Hepatocyte (in vitro differentiated cells): ENCODE measurements around the gene ZNF710. TPM values are rescaled to one million over a fixed set of nuclear protein-coding genes. Genes with fewer than 3 reads are reported as not detected.

Experiments used
- DNase-seq: peaks from one replicate; pipeline ENCODE4 v3.0.0-alpha.2; 2016; ENCODE audit warnings: low spot score
- H2AFZ ChIP-seq: fragments of 200-600 bp; sonication (generic); 2 replicates; pipeline ENCODE4 v1.6.0; 2016; ENCODE audit warnings: antibody characterized with exemption, mild to moderate bottlenecking
- H3K27ac ChIP-seq: fragments of 200-600 bp; sonication (generic); 2 replicates; pipeline ENCODE4 v1.5.1; 2016; ENCODE audit warnings: mild to moderate bottlenecking
- H3K27me3 ChIP-seq: fragments of 200-600 bp; sonication (generic); 2 replicates; pipeline ENCODE4 v1.6.1; 2016
- H3K36me3 ChIP-seq: fragments of 200-600 bp; sonication (generic); replicated peaks from 2 replicates; pipeline ENCODE4 v1.5.1; 2016; ENCODE audit warnings: low read depth; ENCODE audit not compliant: insufficient read depth
- H3K4me1 ChIP-seq: fragments of 200-600 bp; sonication (generic); 2 replicates; pipeline ENCODE4 v1.5.1; 2016; ENCODE audit warnings: mild to moderate bottlenecking, moderate library complexity; ENCODE audit not compliant: insufficient read depth
- H3K4me2 ChIP-seq: fragments of 200-600 bp; sonication (generic); 2 replicates; pipeline ENCODE4 v1.6.0; 2016
- H3K4me3 ChIP-seq: fragments of 200-600 bp; sonication (generic); 2 replicates; pipeline ENCODE4 v1.5.1; 2016; ENCODE audit warnings: mild to moderate bottlenecking
- H3K79me2 ChIP-seq: fragments of 200-600 bp; sonication (generic); 2 replicates; pipeline ENCODE4 v1.6.0; 2017; ENCODE audit warnings: mild to moderate bottlenecking
- H3K9me2 ChIP-seq: fragments of 200-600 bp; sonication (generic); replicated peaks from 2 replicates; pipeline ENCODE4 v1.6.0; 2017; ENCODE audit warnings: mild to moderate bottlenecking; ENCODE audit not compliant: insufficient read depth
- H3K9me3 ChIP-seq: fragments of 200-600 bp; sonication (generic); 2 replicates; pipeline ENCODE4 v1.5.1; 2016; ENCODE audit warnings: low read depth, mild to moderate bottlenecking
- H4K20me1 ChIP-seq: fragments of 200-600 bp; sonication (generic); 2 replicates; pipeline ENCODE4 v1.6.0; 2016; ENCODE audit warnings: mild to moderate bottlenecking; ENCODE audit not compliant: insufficient read depth, poor library complexity, severe bottlenecking
- EZH2 ChIP-seq: fragments of 200-600 bp; sonication (generic); IDR thresholded peaks from 2 replicates; pipeline ENCODE4 v1.6.1; 2016; ENCODE audit warnings: antibody characterized with exemption, mild to moderate bottlenecking, borderline replicate concordance
- EZH2phosphoT487 ChIP-seq: fragments of 200-600 bp; sonication (generic); IDR thresholded peaks from one replicate; pipeline ENCODE4 v1.6.1; 2018; ENCODE audit warnings: antibody characterized with exemption, mild to moderate bottlenecking, low read depth, moderate library complexity; ENCODE audit not compliant: unreplicated experiment, severe bottlenecking
- WGBS: methylation state at CpG from one replicate; pipeline ENCODE4 v1.1.6; 2016; ENCODE audit warnings: low lambda C conversion rate; ENCODE audit errors: missing lambda C conversion rate; 5-methylcytosine and 5-hydroxymethylcytosine counted together
- polyA plus RNA-seq: library from polyadenylated mRNA; unstranded; fragments of >200 nt; fragmentation: Nextera tagmentation; extraction: Ambion mirVana; gene quantifications from 2 replicates; pipeline ENCODE4 v1.2.1, GENCODE V29; 2016
- total RNA-seq: library from RNA; depleted of rRNA; stranded (reverse); fragments of >200 nt; gene quantifications from 2 replicates; pipeline ENCODE4 v1.2.3, GENCODE V29; 2014
- TF ChIP-seq, protein P1 (sequence below): fragments of 200-600 bp; sonication (generic); IDR thresholded peaks from 2 replicates; pipeline ENCODE4 v1.5.1; 2016; ENCODE audit warnings: antibody characterized with exemption, mild to moderate bottlenecking; ENCODE audit not compliant: poor library complexity

Gene ZNF710
- total and polyA plus RNA-seq, 2 experiments from 2014 or later = 14.5 to 17.2 TPM

DNA sequence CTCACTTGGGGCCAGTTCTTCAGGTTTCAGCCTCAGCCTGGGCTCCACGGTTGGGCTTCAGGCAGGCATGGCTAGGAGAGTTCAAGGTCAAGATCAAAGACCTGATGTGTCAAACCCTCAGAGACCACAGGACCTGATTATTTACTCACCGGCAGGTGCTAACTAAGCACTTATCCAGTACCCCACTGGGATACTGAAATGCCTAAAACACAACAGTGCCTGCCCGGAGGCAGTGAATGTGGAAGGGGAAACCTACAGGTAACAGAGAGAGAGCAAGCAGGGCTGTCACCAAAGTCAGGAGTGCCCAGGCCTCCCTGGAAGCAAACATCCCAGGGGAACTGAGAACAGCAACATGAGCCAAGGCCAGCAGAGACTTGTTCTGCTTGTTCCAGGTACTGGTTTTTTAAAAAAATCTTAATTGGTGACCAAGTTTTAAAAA lies 94.4 kb downstream of the ZNF710 start:
- DNase-seq = no peak
- peaks cover 24% of the 10 kb centered on the region for H4K20me1 ChIP-seq
- H3K9me3 ChIP-seq = no peaks in the 10 kb centered on the region
- peak overlapping the region; percentile 10 for H3K4me2 ChIP-seq
- WGBS = 35% methylated on average over 3 of the region's 3 CpGs
- H3K9me2 ChIP-seq = no peaks in the 10 kb centered on the region
- no peaks in the 10 kb centered on the region for H3K36me3 ChIP-seq
- H3K4me1 ChIP-seq = peaks cover 35% of the 10 kb centered on the region
- peaks cover 92% of the 10 kb centered on the region for H3K79me2 ChIP-seq
- no peaks in the 10 kb centered on the region for H3K27me3 ChIP-seq
- no peak overlapping the region for H3K4me3 ChIP-seq
- TF ChIP-seq, protein P1, sequence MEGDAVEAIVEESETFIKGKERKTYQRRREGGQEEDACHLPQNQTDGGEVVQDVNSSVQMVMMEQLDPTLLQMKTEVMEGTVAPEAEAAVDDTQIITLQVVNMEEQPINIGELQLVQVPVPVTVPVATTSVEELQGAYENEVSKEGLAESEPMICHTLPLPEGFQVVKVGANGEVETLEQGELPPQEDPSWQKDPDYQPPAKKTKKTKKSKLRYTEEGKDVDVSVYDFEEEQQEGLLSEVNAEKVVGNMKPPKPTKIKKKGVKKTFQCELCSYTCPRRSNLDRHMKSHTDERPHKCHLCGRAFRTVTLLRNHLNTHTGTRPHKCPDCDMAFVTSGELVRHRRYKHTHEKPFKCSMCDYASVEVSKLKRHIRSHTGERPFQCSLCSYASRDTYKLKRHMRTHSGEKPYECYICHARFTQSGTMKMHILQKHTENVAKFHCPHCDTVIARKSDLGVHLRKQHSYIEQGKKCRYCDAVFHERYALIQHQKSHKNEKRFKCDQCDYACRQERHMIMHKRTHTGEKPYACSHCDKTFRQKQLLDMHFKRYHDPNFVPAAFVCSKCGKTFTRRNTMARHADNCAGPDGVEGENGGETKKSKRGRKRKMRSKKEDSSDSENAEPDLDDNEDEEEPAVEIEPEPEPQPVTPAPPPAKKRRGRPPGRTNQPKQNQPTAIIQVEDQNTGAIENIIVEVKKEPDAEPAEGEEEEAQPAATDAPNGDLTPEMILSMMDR = no peak
- no peak for TF ChIP-seq EZH2
- no peak for TF ChIP-seq EZH2phosphoT487
- no peak overlapping the region for H2AFZ ChIP-seq
- H3K27ac ChIP-seq = peak overlapping the region; percentile 31

DNA sequence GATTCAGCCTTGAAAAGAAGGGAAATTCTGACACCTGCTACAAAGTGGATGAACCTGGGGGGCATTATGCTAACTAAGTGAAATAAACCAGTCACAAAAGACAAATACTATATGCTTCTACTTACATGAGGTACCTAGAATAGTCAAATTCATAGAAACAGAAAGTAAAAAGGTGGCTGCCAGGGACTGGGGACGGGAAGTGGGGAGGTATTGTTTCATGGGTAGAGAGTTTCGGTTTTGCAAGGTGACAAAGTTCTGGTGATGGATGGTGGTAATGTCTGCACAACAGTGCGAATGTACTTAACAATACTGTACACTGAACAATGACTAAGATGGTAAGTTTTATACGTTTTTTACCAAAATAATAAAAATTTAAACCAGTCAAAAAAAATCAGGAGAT lies 96.4 kb downstream of the ZNF710 start:
- Histone ChIP-seq H3K4me2 (no peak overlapping the region), H3K79me2 (peaks cover 94% of the 10 kb centered on the region)

DNA sequence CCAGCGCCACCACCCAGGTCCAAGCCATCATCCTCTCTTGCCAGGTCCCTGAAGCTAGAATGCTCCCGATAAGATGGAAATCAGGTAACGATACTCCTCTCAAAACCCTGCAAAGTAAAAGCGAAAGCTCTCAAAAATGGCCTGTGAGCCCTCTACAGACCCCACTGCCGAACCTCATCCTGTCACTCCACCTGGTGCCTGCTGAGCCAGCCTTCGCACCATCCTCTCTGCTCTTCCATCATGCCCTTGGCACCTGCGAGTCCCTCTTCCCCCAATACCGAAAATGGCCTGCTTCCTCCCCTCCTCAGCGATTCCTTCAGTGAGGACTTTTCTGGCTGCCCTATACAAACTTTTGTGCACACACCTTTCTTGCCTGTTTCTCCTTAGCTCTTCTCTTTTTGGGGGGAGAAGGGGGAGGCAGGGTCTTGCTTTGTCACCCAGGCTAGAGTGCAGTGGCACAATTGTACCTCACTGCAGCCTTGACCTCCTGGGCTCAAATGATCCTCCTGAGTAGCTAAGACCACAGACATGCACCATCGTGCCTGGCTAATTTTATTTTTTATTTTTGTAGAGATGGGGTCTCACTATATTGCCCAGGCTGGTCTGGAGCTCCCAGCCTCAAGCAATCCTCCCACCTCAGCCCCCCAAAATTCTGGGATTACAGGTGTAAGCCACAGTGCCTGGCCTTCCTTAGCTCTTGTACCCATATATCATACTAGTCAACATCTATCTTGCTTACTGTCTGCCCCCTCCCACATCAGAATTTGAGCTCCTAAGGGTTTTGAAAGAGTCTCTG lies 98.1 kb downstream of the ZNF710 start:
- Histone ChIP-seq H3K9me3 (no peaks in the 10 kb centered on the region), H4K20me1 (peaks cover 17% of the 10 kb centered on the region), H3K27ac (peak overlapping the region; percentile 56), H3K79me2 (peaks cover 80% of the 10 kb centered on the region), H3K9me2 (no peaks in the 10 kb centered on the region), H3K27me3 (no peaks in the 10 kb centered on the region), H3K36me3 (no peaks in the 10 kb centered on the region), H3K4me1 (peaks cover 44% of the 10 kb centered on the region), H3K4me3 (no peak overlapping the region), H2AFZ (no peak overlapping the region), H3K4me2 (peak overlapping the region; percentile 87)
- DNase-seq = no peak
- TF ChIP-seq EZH2 = no peak
- TF ChIP-seq, protein P1 = no peak
- TF ChIP-seq EZH2phosphoT487 = no peak
- 98% methylated on average over 10 of the region's 10 CpGs for WGBS

More for the DNA sequence above, 96.4 kb downstream of the ZNF710 start:
- H3K36me3 ChIP-seq = no peaks in the 10 kb centered on the region
- no peak overlapping the region for H2AFZ ChIP-seq
- peak overlapping the region; percentile 64 for H3K27ac ChIP-seq
- H3K27me3 ChIP-seq = no peaks in the 10 kb centered on the region
- no peak for DNase-seq
- WGBS = 93% methylated on average over 4 of the region's 4 CpGs
- no peaks in the 10 kb centered on the region for H3K9me2 ChIP-seq
- H3K4me1 ChIP-seq = peaks cover 44% of the 10 kb centered on the region
- H4K20me1 ChIP-seq = peaks cover 24% of the 10 kb centered on the region
- H3K9me3 ChIP-seq = no peaks in the 10 kb centered on the region
- TF ChIP-seq, protein P1 = no peak
- H3K4me3 ChIP-seq = no peak overlapping the region
